HCT116 (cell line): Measurements from ENCODE around the gene COL23A1. TPM values are rescaled to one million over a fixed set of nuclear protein-coding genes. Genes with fewer than 3 reads are reported as not detected.

Experiments
- ATAC-seq: fragments of 200-7000 bp; cut with Tn5 transposase; 2 replicates; pipeline ENCODE4 v1.9.1; 2020; ENCODE audit warnings: mild to moderate bottlenecking, moderate library complexity
- BruUV-seq: library from RNA; stranded (reverse); fragments of 400-500 nt; replicated peaks from 2 replicates; lab custom pipeline; 2021; lab: Mats Ljungman, UMichigan
- CTCF ChIA-PET: fragments of 300-600 bp; sonication (Branson Sonifier 250); formaldehyde crosslinking; loops from one replicate; lab custom pipeline; 2021; ENCODE audit warnings: antibody characterized with exemption; lab: Charles Lee
- POLR2A ChIA-PET: fragments of 300-600, 350-600 bp; sonication (Branson Sonifier 250); formaldehyde crosslinking; loops from one replicate; lab custom pipeline; 2021; ENCODE audit warnings: antibody characterized with exemption; lab: Charles Lee
- RAD21 ChIA-PET, 2 experiments: fragments of 300-600 bp; sonication (Branson Sonifier 250); formaldehyde crosslinking; loops; one replicate each; lab custom pipeline; 2023; ENCODE audit warnings: low total read pairs in 2 of 2; ENCODE audit not compliant: uncharacterized antibody in 2 of 2, unreplicated experiment in 2 of 2, low non-redundant PET in 1 of 2; lab: Charles Lee
- DNase-seq: peaks from one replicate; pipeline ENCODE4 v3.0.0-alpha.2; 2010; ENCODE audit warnings: low read depth, low spot score
- H2AFZ ChIP-seq: fragments of 200-600 bp; shearing (Covaris generic), sonication (generic); 2 replicates; pipeline ENCODE4 v1.6.1; 2017; ENCODE audit warnings: low read depth, mixed run types, mixed read lengths, antibody characterized with exemption, low read length; ENCODE audit not compliant: poor library complexity, severe bottlenecking
- H3K27ac ChIP-seq: 2 replicates; pipeline ENCODE4 v1.5.1; 2012; ENCODE audit warnings: low read depth, low read length
- H3K27me3 ChIP-seq: fragments of 200-600 bp; sonication (generic); 2 replicates; pipeline ENCODE4 v1.6.1; 2016; ENCODE audit warnings: mixed run types, low read length, mixed read lengths; ENCODE audit not compliant: insufficient read depth
- H3K36me3 ChIP-seq, 2 experiments: fragments of 200-500 bp in 1 of 2; fragments of 200-600 bp in 1 of 2; sonication (Bioruptor generic) in 1 of 2; sonication (generic) in 1 of 2; 2 replicates each; pipeline versions ENCODE4 v1.5.1 to v1.6.1; 2014 to 2016; ENCODE audit warnings: low read length in 2 of 2, inconsistent platforms in 1 of 2, mixed read lengths in 1 of 2, mixed run types in 1 of 2; ENCODE audit not compliant: insufficient read depth in 2 of 2, control insufficient read depth in 1 of 2
- H3K4me1 ChIP-seq, 2 experiments: fragments of 200-600 bp in 1 of 2; sonication (generic) in 1 of 2; 2 replicates each; pipeline versions ENCODE4 v1.5.1 to v1.6.1; 2012 to 2017; ENCODE audit warnings: low read length in 2 of 2, inconsistent platforms in 1 of 2, mild to moderate bottlenecking in 1 of 2, mixed read lengths in 1 of 2, mixed run types in 1 of 2, moderate library complexity in 1 of 2; ENCODE audit not compliant: insufficient read depth in 2 of 2, control insufficient read depth in 1 of 2
- H3K4me2 ChIP-seq: fragments of 200-600 bp; sonication (generic); 2 replicates; pipeline ENCODE4 v1.6.1; 2017; ENCODE audit warnings: mixed run types, low read length, mixed read lengths
- H3K4me3 ChIP-seq, 2 experiments: fragments of 200-600 bp in 1 of 2; sonication (generic) in 1 of 2; replicated peaks in 1 of 2; 2 replicates each; pipeline ENCODE4 v1.5.1; 2011 to 2016; ENCODE audit warnings: low read length in 2 of 2, control low read depth in 1 of 2, low read depth in 1 of 2, mild to moderate bottlenecking in 1 of 2, mixed read lengths in 1 of 2, mixed run types in 1 of 2
- H3K79me2 ChIP-seq: fragments of 200-600 bp; sonication (generic); 2 replicates; pipeline ENCODE4 v1.6.1; 2017; ENCODE audit warnings: mild to moderate bottlenecking, mixed run types, low read length, moderate library complexity, mixed read lengths; ENCODE audit not compliant: insufficient read depth
- H3K9ac ChIP-seq: fragments of 200-600 bp; sonication (generic); 2 replicates; pipeline ENCODE4 v1.6.1; 2016; ENCODE audit warnings: low read length, mixed read lengths
- H3K9me2 ChIP-seq: fragments of 200-600 bp; sonication (generic), shearing (Covaris generic); 2 replicates; pipeline ENCODE4 v1.6.1; 2017; ENCODE audit warnings: mixed run types, mild to moderate bottlenecking, moderate library complexity; ENCODE audit not compliant: insufficient read depth
- H3K9me3 ChIP-seq, 2 experiments: fragments of 200-500 bp in 1 of 2; fragments of 200-600 bp in 1 of 2; sonication (Bioruptor generic) in 1 of 2; sonication (generic) in 1 of 2; 2 replicates each; pipeline ENCODE4 v1.6.1; 2014 to 2017; ENCODE audit warnings: low read length in 2 of 2, mixed read lengths in 2 of 2, inconsistent platforms in 1 of 2, low read depth in 1 of 2, mild to moderate bottlenecking in 1 of 2, mixed run types in 1 of 2, moderate library complexity in 1 of 2; ENCODE audit not compliant: control insufficient read depth in 1 of 2, insufficient read depth in 1 of 2
- H4K20me1 ChIP-seq: fragments of 200-600 bp; sonication (generic), shearing (Covaris generic); 2 replicates; pipeline ENCODE4 v1.6.1; 2017; ENCODE audit warnings: mixed run types, mild to moderate bottlenecking, moderate library complexity; ENCODE audit not compliant: insufficient read depth
- CBX3 ChIP-seq: IDR thresholded peaks from 2 replicates; pipeline ENCODE4 v1.6.1; 2012; ENCODE audit warnings: low read depth
- CEBPB ChIP-seq: IDR thresholded peaks from 2 replicates; pipeline ENCODE4 v1.6.1; 2012; ENCODE audit warnings: low read depth
- EZH2phosphoT487 ChIP-seq: fragments of 200-600 bp; IDR thresholded peaks from 2 replicates; pipeline ENCODE4 v1.6.1; 2018; ENCODE audit warnings: antibody characterized with exemption, borderline replicate concordance
- FOSL1 ChIP-seq: IDR thresholded peaks from 2 replicates; pipeline ENCODE4 v1.6.1; 2012; ENCODE audit warnings: low read depth
- SP1 ChIP-seq: IDR thresholded peaks from 2 replicates; pipeline ENCODE4 v1.6.1; 2012; ENCODE audit warnings: low read depth
- intact Hi-C: fragments of 100-400 bp; cut with micrococcal nuclease; formaldehyde crosslinking; loops from 2 replicates; pipeline ENCODE4 v1.10.0; 2022
- total RNA-seq: library from RNA; stranded (reverse); gene quantifications from one replicate; pipeline ENCODE4 v1.2.1, GENCODE V29; 2021; ENCODE audit not compliant: unreplicated experiment
- TF ChIP-seq, protein P1 (sequence below), 3 experiments: fragments of 200-600 bp in 1 of 3; sonication (generic) in 1 of 3; IDR thresholded peaks in 2 of 3; conservative IDR thresholded peaks in 1 of 3; 2 replicates each; pipeline ENCODE4 v1.5.1; 2012 to 2017; ENCODE audit warnings: low read depth in 2 of 3, low read length in 2 of 3, antibody characterized with exemption in 1 of 3, borderline replicate concordance in 1 of 3, control low read depth in 1 of 3, mild to moderate bottlenecking in 1 of 3, mixed read lengths in 1 of 3, mixed run types in 1 of 3, moderate library complexity in 1 of 3; ENCODE audit not compliant: insufficient read depth in 1 of 3
- TF ChIP-seq, protein P2 (sequence below): IDR thresholded peaks from 2 replicates; pipeline ENCODE4 v1.6.1; 2012

Gene COL23A1
- total RNA-seq, 1 experiment from 2014 or later: not detected

DNA sequence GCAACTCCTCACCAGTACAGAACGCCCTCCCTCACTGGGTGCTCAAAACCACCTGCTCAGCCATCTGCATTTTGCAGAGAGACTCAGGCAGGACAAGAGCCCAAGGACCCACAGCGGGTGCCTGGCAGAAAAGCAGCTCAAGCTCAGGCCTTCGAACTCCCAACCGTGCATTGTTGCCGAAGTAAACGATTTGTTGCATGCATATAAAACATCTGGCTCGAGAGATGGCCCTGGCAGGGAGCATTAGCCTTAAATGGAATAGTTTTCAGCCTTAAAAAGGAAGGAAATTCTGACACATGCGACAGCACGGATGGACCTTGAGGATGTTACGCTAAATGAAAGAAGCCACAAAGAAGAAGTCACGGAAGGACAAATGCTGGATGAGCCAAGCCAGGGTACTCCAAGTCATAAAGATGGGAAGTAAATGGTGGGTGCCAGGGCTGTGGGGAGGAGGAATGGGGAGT lies 197.2 kb downstream of the COL23A1 start:
- POLR2A ChIA-PET: no interaction called here
- RAD21 ChIA-PET: no interaction called here

DNA sequence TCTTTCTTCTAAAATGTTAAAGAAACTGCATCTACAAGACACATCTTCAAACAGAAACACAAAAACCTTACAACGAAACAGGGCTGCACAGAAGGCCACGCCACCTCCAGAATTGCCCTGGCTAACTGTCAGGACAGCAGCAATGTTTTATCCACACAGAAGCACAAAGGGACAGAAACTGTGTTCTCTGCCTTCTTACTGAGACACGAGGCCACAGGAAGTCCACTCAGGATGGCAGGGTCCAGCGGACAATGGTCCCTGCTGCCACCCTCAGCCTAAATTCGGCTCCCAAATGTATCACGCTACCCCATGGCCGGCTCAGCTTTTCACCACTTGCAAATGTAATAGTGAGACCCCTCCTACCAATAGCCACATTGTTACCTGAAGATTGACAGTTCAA lies 197.8 kb downstream of the COL23A1 start:
- H3K4me3 ChIP-seq: no peak overlapping the region
- no peaks in the 10 kb centered on the region for H3K4me1 ChIP-seq
- H3K9ac ChIP-seq: no peak overlapping the region
- intact Hi-C loops: no loop called here
- H3K27ac ChIP-seq: no peak overlapping the region
- H3K36me3 ChIP-seq: no peaks in the 10 kb centered on the region
- H3K9me2 ChIP-seq: no peaks in the 10 kb centered on the region
- no peaks in the 10 kb centered on the region for H4K20me1 ChIP-seq
- ATAC-seq: no peak
- H3K79me2 ChIP-seq: no peaks in the 10 kb centered on the region
- POLR2A ChIA-PET: no interaction called here
- H3K4me2 ChIP-seq: no peak overlapping the region
- BruUV-seq: no TSS peak
- CTCF ChIA-PET: no interaction called here
- TF ChIP-seq, protein P1, sequence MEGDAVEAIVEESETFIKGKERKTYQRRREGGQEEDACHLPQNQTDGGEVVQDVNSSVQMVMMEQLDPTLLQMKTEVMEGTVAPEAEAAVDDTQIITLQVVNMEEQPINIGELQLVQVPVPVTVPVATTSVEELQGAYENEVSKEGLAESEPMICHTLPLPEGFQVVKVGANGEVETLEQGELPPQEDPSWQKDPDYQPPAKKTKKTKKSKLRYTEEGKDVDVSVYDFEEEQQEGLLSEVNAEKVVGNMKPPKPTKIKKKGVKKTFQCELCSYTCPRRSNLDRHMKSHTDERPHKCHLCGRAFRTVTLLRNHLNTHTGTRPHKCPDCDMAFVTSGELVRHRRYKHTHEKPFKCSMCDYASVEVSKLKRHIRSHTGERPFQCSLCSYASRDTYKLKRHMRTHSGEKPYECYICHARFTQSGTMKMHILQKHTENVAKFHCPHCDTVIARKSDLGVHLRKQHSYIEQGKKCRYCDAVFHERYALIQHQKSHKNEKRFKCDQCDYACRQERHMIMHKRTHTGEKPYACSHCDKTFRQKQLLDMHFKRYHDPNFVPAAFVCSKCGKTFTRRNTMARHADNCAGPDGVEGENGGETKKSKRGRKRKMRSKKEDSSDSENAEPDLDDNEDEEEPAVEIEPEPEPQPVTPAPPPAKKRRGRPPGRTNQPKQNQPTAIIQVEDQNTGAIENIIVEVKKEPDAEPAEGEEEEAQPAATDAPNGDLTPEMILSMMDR (IDR thresholded peaks at IDR 0.05 in 2 of 3, conservative IDR thresholded peaks at IDR 0.05 in 1 of 3; ENCODE audit: borderline replicate concordance in 1 of 3, insufficient read depth in 1 of 3, low read depth in 2 of 3, low read length in 2 of 3): no peak
- TF ChIP-seq, all 23 proteins: peak for 0
- DNase-seq: no peak
- H2AFZ ChIP-seq: no peak overlapping the region
- RAD21 ChIA-PET: no interaction called here
- H3K27me3 ChIP-seq: peaks cover 21% of the 10 kb centered on the region
- H3K9me3 ChIP-seq: no peaks in the 10 kb centered on the region

More for the DNA sequence above, 197.2 kb downstream of the COL23A1 start:
- CTCF ChIA-PET: no interaction called here
- no peak for DNase-seq
- Histone ChIP-seq H3K4me3 (no peak overlapping the region), H4K20me1 (no peaks in the 10 kb centered on the region), H3K9me3 (no peaks in the 10 kb centered on the region), H3K9ac (no peak overlapping the region), H3K27ac (no peak overlapping the region), H3K4me1 (no peaks in the 10 kb centered on the region), H3K27me3 (peaks cover 17% of the 10 kb centered on the region)
- no TSS peak for BruUV-seq
- intact Hi-C loops: no loop called here
- TF ChIP-seq SP1 (no peak), FOSL1 (no peak), EZH2phosphoT487 (no peak), CEBPB (no peak), CBX3 (no peak)
- TF ChIP-seq, protein P2, sequence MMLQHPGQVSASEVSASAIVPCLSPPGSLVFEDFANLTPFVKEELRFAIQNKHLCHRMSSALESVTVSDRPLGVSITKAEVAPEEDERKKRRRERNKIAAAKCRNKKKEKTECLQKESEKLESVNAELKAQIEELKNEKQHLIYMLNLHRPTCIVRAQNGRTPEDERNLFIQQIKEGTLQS: no peak
- TF ChIP-seq, all 23 proteins: peak for 0
- Histone ChIP-seq H2AFZ (no peak overlapping the region), H3K9me2 (no peaks in the 10 kb centered on the region), H3K79me2 (no peaks in the 10 kb centered on the region), H3K4me2 (no peak overlapping the region), H3K36me3 (no peaks in the 10 kb centered on the region)
- no peak for ATAC-seq
